ENCODE results near the gene OVCA2. TPM values are rescaled to one million over a fixed set of nuclear protein-coding genes. Genes with fewer than 3 reads are reported as not detected.

The OVCA2 gene
- polyA plus RNA-seq (2013): 25.2 TPM

GRCh38 chr17:2041561-2042389 lies at the start of gene OVCA2:
Gene OVCA2, plus strand, starts transcription at chr17:2042022. Its CDS starts 26 bp downstream, at chr17:2042048.
- Histone ChIP-seq H3K27ac (ENCODE audit: insufficient read depth in 1 of 2, low read depth in 1 of 2, low read length in 2 of 2, poor library complexity in 1 of 2, severe bottlenecking in 2 of 2) (peak within 1 kb of the TSS; percentile 83 to 93), H3K4me3 (ENCODE audit: control insufficient read depth in 1 of 7, extremely low read depth in 1 of 7, insufficient read depth in 4 of 7, low read depth in 2 of 7, low read length in 6 of 7) (peak within 1 kb of the TSS; percentile 51 to 95 (median 81)), H3K36me3 (ENCODE audit: control insufficient read depth in 4 of 4, insufficient read depth in 4 of 4, low read length in 3 of 4) (peaks cover 8 to 49% (median 32%) of the 10 kb centered on the region in 4 experiments), H3K4me1 (ENCODE audit: control extremely low read depth in 1 of 4, control insufficient read depth in 4 of 4, insufficient read depth in 4 of 4, low read length in 3 of 4) (peaks cover 0 to 21% (median 16%) of the 10 kb centered on the region in 4 experiments), H3K9me3 (ENCODE audit: control extremely low read depth in 1 of 5, control insufficient read depth in 4 of 5, insufficient read depth in 2 of 5, low read depth in 1 of 5, low read length in 4 of 5) (no peaks in the 10 kb centered on the region), H3K27me3 (replicated peaks in 2 of 5; ENCODE audit: control insufficient read depth in 4 of 5, insufficient read depth in 5 of 5, low read length in 4 of 5) (no peaks in the 10 kb centered on the region)
- DNase-seq: peak; percentile 95 to 97 (median 96)
- ChIA-PET CTCF (interaction anchor here (0.7 to 1.6 kb wide), 2 partner anchors 9 to 17 kb away, joined by 3 to 5 read pairs; partner anchors contain the start of gene RTN4RL1), POLR2A (no interaction called here)
- WGBS (ENCODE audit: insufficient coverage): under 1% methylated on average over 83 of the region's 93 CpGs

DNA sequence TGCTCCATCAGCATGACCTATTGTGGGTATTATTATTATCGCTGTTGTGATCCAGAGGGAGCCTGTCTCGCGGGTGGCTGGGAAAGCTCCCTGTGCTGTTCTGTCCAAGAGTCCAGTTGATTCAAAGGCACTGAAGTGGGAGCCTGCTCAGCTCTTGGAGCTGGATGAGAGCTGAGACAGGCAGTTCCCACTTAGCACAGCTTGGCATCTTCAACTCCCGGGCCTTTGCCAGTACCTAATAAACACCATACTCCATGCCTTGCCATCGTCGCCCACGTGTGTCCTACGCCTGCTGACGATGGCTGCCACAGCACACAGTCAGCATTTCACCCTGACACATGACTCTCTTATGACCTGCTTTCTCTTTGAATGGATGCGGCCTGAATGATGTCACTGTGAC lies 49.3 kb upstream of the OVCA2 start:
- no peak overlapping the region for H3K27ac ChIP-seq (ENCODE audit: insufficient read depth in 1 of 2, low read depth in 1 of 2, low read length in 2 of 2, poor library complexity in 1 of 2, severe bottlenecking in 2 of 2)
- WGBS (ENCODE audit: insufficient coverage): 76% methylated on average over 9 of the region's 10 CpGs
- no peak overlapping the region for H3K4me3 ChIP-seq (ENCODE audit: control insufficient read depth in 1 of 7, extremely low read depth in 1 of 7, insufficient read depth in 4 of 7, low read depth in 2 of 7, low read length in 6 of 7)
- no peaks in the 10 kb centered on the region for H3K4me1 ChIP-seq (ENCODE audit: control extremely low read depth in 1 of 4, control insufficient read depth in 4 of 4, insufficient read depth in 4 of 4, low read length in 3 of 4)
- ChIA-PET CTCF (no interaction called here), POLR2A (no interaction called here)
- no peak for DNase-seq
- peaks cover 0 to 22% (median 11%) of the 10 kb centered on the region in 5 experiments for H3K27me3 ChIP-seq (replicated peaks in 2 of 5; ENCODE audit: control insufficient read depth in 4 of 5, insufficient read depth in 5 of 5, low read length in 4 of 5)
- no peaks in the 10 kb centered on the region for H3K9me3 ChIP-seq (ENCODE audit: control extremely low read depth in 1 of 5, control insufficient read depth in 4 of 5, insufficient read depth in 2 of 5, low read depth in 1 of 5, low read length in 4 of 5)
- H3K36me3 ChIP-seq (ENCODE audit: control insufficient read depth in 4 of 4, insufficient read depth in 4 of 4, low read length in 3 of 4): no peaks in the 10 kb centered on the region

DNA sequence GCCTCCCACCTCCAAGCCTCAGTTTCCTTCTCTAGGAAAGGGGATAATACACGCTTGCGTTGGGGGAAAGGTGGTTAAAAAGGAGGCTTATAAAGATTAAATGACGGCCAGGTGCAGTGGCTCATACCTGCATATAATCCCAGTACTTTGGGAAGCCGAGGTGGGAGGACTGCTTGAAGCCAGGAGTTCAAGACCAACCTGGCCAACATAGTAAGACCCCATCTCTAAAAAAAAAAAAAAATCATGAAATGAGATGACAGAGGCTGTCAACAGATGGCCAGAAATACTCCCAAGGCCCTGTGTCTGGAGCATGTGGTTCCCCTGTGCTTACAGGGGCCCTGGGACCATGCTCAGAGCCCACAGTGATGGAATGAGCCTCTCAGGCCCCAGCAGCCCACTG lies 47.1 kb upstream of the OVCA2 start:
- Histone ChIP-seq H3K4me3 (ENCODE audit: control insufficient read depth in 1 of 7, extremely low read depth in 1 of 7, insufficient read depth in 4 of 7, low read depth in 2 of 7, low read length in 6 of 7) (no peak overlapping the region), H3K4me1 (ENCODE audit: control extremely low read depth in 1 of 4, control insufficient read depth in 4 of 4, insufficient read depth in 4 of 4, low read length in 3 of 4) (peaks cover 0 to 15% (median 10%) of the 10 kb centered on the region in 4 experiments)
- 100% methylated on average over 1 of the region's 4 CpGs for WGBS (ENCODE audit: insufficient coverage)

DNA sequence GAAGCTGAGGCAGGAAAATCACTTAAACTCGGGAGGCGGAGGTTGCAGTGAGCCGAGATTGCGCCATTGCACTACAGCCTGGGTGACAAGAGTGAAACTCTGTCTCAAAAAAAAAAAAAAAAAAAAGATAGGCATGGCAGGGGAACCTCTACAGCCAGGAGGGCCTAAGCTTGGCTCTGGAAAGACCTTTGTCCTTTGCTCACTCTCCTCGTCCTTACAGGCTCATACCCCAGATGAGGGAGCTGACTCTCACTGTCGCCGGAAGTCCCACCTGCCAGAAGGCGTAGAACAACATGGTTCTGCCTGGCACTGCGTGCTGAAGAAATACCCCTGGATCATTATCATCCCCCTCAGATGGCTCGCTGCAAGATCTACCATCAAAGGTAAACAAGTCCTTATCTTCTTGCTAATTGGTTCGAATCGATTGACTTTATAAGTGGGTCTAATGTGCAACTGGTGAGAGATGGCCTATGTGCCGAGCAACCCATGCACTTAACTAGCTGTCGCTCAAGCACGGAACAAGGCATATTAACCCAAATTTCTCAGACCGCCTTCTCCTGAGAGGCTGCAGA lies 46.4 kb upstream of the OVCA2 start:
- Histone ChIP-seq H3K27me3 (replicated peaks in 2 of 5; ENCODE audit: control insufficient read depth in 4 of 5, insufficient read depth in 5 of 5, low read length in 4 of 5) (peaks cover 0 to 39% (median 9%) of the 10 kb centered on the region in 5 experiments), H3K4me3 (ENCODE audit: control insufficient read depth in 1 of 7, extremely low read depth in 1 of 7, insufficient read depth in 4 of 7, low read depth in 2 of 7, low read length in 6 of 7) (no peak overlapping the region), H3K36me3 (ENCODE audit: control insufficient read depth in 4 of 4, insufficient read depth in 4 of 4, low read length in 3 of 4) (no peaks in the 10 kb centered on the region), H3K27ac (ENCODE audit: insufficient read depth in 1 of 2, low read depth in 1 of 2, low read length in 2 of 2, poor library complexity in 1 of 2, severe bottlenecking in 2 of 2) (no peak overlapping the region), H3K9me3 (ENCODE audit: control extremely low read depth in 1 of 5, control insufficient read depth in 4 of 5, insufficient read depth in 2 of 5, low read depth in 1 of 5, low read length in 4 of 5) (no peaks in the 10 kb centered on the region), H3K4me1 (ENCODE audit: control extremely low read depth in 1 of 4, control insufficient read depth in 4 of 4, insufficient read depth in 4 of 4, low read length in 3 of 4) (peaks cover 0 to 18% (median 13%) of the 10 kb centered on the region in 4 experiments)
- WGBS (ENCODE audit: insufficient coverage): 98% methylated on average over 13 of the region's 16 CpGs
- POLR2A ChIA-PET: no interaction called here
- no peak for DNase-seq
- CTCF ChIA-PET: interaction anchor here (1.0 kb wide), 1 partner anchor 15 kb away, joined by 3 read pairs; no protein-coding TSS in a partner anchor

More for the DNA sequence above, 47.1 kb upstream of the OVCA2 start:
- peaks cover 0 to 39% (median 9%) of the 10 kb centered on the region in 5 experiments for H3K27me3 ChIP-seq (replicated peaks in 2 of 5; ENCODE audit: control insufficient read depth in 4 of 5, insufficient read depth in 5 of 5, low read length in 4 of 5)
- no peaks in the 10 kb centered on the region for H3K9me3 ChIP-seq (ENCODE audit: control extremely low read depth in 1 of 5, control insufficient read depth in 4 of 5, insufficient read depth in 2 of 5, low read depth in 1 of 5, low read length in 4 of 5)
- no peak for DNase-seq
- H3K27ac ChIP-seq (ENCODE audit: insufficient read depth in 1 of 2, low read depth in 1 of 2, low read length in 2 of 2, poor library complexity in 1 of 2, severe bottlenecking in 2 of 2): no peak overlapping the region
- no peaks in the 10 kb centered on the region for H3K36me3 ChIP-seq (ENCODE audit: control insufficient read depth in 4 of 4, insufficient read depth in 4 of 4, low read length in 3 of 4)
- POLR2A ChIA-PET: no interaction called here
- CTCF ChIA-PET: interaction anchor here (1.0 kb wide), 1 partner anchor 13 kb away, joined by 3 read pairs; no protein-coding TSS in a partner anchor

GRCh38 chr17:1995907-1996799 lies 45.7 kb upstream of the OVCA2 start:
- CTCF ChIA-PET: interaction anchor here (1.0 to 1.1 kb wide), 2 partner anchors 14 to 30 kb away, joined by 3 read pairs; no protein-coding TSS in a partner anchor
- H3K4me1 ChIP-seq (ENCODE audit: control extremely low read depth in 1 of 4, control insufficient read depth in 4 of 4, insufficient read depth in 4 of 4, low read length in 3 of 4): peaks cover 0 to 18% (median 13%) of the 10 kb centered on the region in 4 experiments
- no peak overlapping the region for H3K27ac ChIP-seq (ENCODE audit: insufficient read depth in 1 of 2, low read depth in 1 of 2, low read length in 2 of 2, poor library complexity in 1 of 2, severe bottlenecking in 2 of 2)
- H3K36me3 ChIP-seq (ENCODE audit: control insufficient read depth in 4 of 4, insufficient read depth in 4 of 4, low read length in 3 of 4): no peaks in the 10 kb centered on the region
- WGBS (ENCODE audit: insufficient coverage): 97% methylated on average over 11 of the region's 14 CpGs
- no peak overlapping the region for H3K4me3 ChIP-seq (ENCODE audit: control insufficient read depth in 1 of 7, extremely low read depth in 1 of 7, insufficient read depth in 4 of 7, low read depth in 2 of 7, low read length in 6 of 7)
- peaks cover 0 to 39% (median 9%) of the 10 kb centered on the region in 5 experiments for H3K27me3 ChIP-seq (replicated peaks in 2 of 5; ENCODE audit: control insufficient read depth in 4 of 5, insufficient read depth in 5 of 5, low read length in 4 of 5)
- POLR2A ChIA-PET: no interaction called here
- H3K9me3 ChIP-seq (ENCODE audit: control extremely low read depth in 1 of 5, control insufficient read depth in 4 of 5, insufficient read depth in 2 of 5, low read depth in 1 of 5, low read length in 4 of 5): no peaks in the 10 kb centered on the region
- no peak for DNase-seq

GRCh38 chr17:1996800-1997288 lies 45.0 kb upstream of the OVCA2 start:
- Histone ChIP-seq H3K27ac (ENCODE audit: insufficient read depth in 1 of 2, low read depth in 1 of 2, low read length in 2 of 2, poor library complexity in 1 of 2, severe bottlenecking in 2 of 2) (no peak overlapping the region), H3K4me1 (ENCODE audit: control extremely low read depth in 1 of 4, control insufficient read depth in 4 of 4, insufficient read depth in 4 of 4, low read length in 3 of 4) (peaks cover 0 to 18% (median 13%) of the 10 kb centered on the region in 4 experiments), H3K36me3 (ENCODE audit: control insufficient read depth in 4 of 4, insufficient read depth in 4 of 4, low read length in 3 of 4) (no peaks in the 10 kb centered on the region), H3K27me3 (replicated peaks in 2 of 5; ENCODE audit: control insufficient read depth in 4 of 5, insufficient read depth in 5 of 5, low read length in 4 of 5) (peaks cover 0 to 39% (median 9%) of the 10 kb centered on the region in 5 experiments), H3K4me3 (ENCODE audit: control insufficient read depth in 1 of 7, extremely low read depth in 1 of 7, insufficient read depth in 4 of 7, low read depth in 2 of 7, low read length in 6 of 7) (no peak overlapping the region), H3K9me3 (ENCODE audit: control extremely low read depth in 1 of 5, control insufficient read depth in 4 of 5, insufficient read depth in 2 of 5, low read depth in 1 of 5, low read length in 4 of 5) (no peaks in the 10 kb centered on the region)
- WGBS (ENCODE audit: insufficient coverage): over 99% methylated on average over 9 of the region's 9 CpGs
- DNase-seq: no peak
- ChIA-PET CTCF (interaction anchor here (1.1 kb wide), 1 partner anchor 29 kb away, joined by 3 read pairs; no protein-coding TSS in a partner anchor), POLR2A (interaction anchor here (0.9 kb wide), 1 partner anchor 12 kb away, joined by 3 read pairs; no protein-coding TSS in a partner anchor)

Measured in common myeloid progenitor, CD34-positive (primary cell).